Osteocyte (in vitro differentiated cells): ENCODE results near the gene GPHA2. TPM values are rescaled to one million over a fixed set of nuclear protein-coding genes. Genes with fewer than 3 reads are reported as not detected.

Experiments used
- DNase-seq: peaks from one replicate; pipeline ENCODE4 v3.0.0; 2021; ENCODE audit warnings: mixed read lengths; ENCODE audit not compliant: unreplicated experiment; ENCODE audit errors: extremely low spot score
- H3K27ac Mint-ChIP-seq: one replicate; pipeline ENCODE4 v1.8.0; 2021; ENCODE audit warnings: mild to moderate bottlenecking, mixed read lengths; ENCODE audit not compliant: unreplicated experiment
- H3K27me3 Mint-ChIP-seq: one replicate; pipeline ENCODE4 v1.8.0; 2021; ENCODE audit warnings: mixed read lengths; ENCODE audit not compliant: unreplicated experiment
- H3K36me3 Mint-ChIP-seq: one replicate; pipeline ENCODE4 v1.8.0; 2021; ENCODE audit warnings: mixed read lengths; ENCODE audit not compliant: unreplicated experiment
- H3K4me1 Mint-ChIP-seq: one replicate; pipeline ENCODE4 v1.8.0; 2021; ENCODE audit warnings: mixed read lengths; ENCODE audit not compliant: unreplicated experiment
- H3K4me3 Mint-ChIP-seq: one replicate; pipeline ENCODE4 v1.8.0; 2021; ENCODE audit warnings: mild to moderate bottlenecking, moderate library complexity, mixed read lengths; ENCODE audit not compliant: unreplicated experiment
- H3K9me3 Mint-ChIP-seq: one replicate; pipeline ENCODE4 v1.8.0; 2021; ENCODE audit warnings: mixed read lengths; ENCODE audit not compliant: unreplicated experiment
- CTCF ChIP-seq: fragments of 200-600 bp; sonication (generic); IDR thresholded peaks from 2 replicates; pipeline ENCODE4 v1.5.0; 2021; ENCODE audit warnings: antibody characterized with exemption, mild to moderate bottlenecking, moderate library complexity
- total RNA-seq: library from RNA; stranded (reverse); gene quantifications from 2 replicates; pipeline ENCODE4 v1.2.1, GENCODE V29; 2021

Gene GPHA2
- total RNA-seq, 1 donor from 2014 or later, result not detected

- Mint-ChIP-seq H3K9me3 (no peaks in the 10 kb centered on the region), H3K4me3 (no peak overlapping the region), H3K27ac (no peak overlapping the region), H3K27me3 (no peaks in the 10 kb centered on the region), H3K36me3 (peaks cover 26% of the 10 kb centered on the region), H3K4me1 (peaks cover 14% of the 10 kb centered on the region)
- TF ChIP-seq CTCF, result no peak
- DNase-seq, result no peak
Measured at GRCh38 chr11:64930340-64930739, 5.4 kb downstream of the GPHA2 start.

- H3K4me1 Mint-ChIP-seq, result peaks cover 18% of the 10 kb centered on the region
- peaks cover 26% of the 10 kb centered on the region for H3K36me3 Mint-ChIP-seq
- H3K27me3 Mint-ChIP-seq, result no peaks in the 10 kb centered on the region
- no peak for TF ChIP-seq CTCF
- no peak overlapping the region for H3K27ac Mint-ChIP-seq
- no peak for DNase-seq
- no peak overlapping the region for H3K4me3 Mint-ChIP-seq
- no peaks in the 10 kb centered on the region for H3K9me3 Mint-ChIP-seq
Measured at GRCh38 chr11:64929625-64930024, 6.1 kb downstream of the GPHA2 start.

- H3K9me3 Mint-ChIP-seq, result no peaks in the 10 kb centered on the region
- peaks cover 21% of the 10 kb centered on the region for H3K4me1 Mint-ChIP-seq
- no peak overlapping the region for H3K27ac Mint-ChIP-seq
- no peak for TF ChIP-seq CTCF
- no peak for DNase-seq
- H3K36me3 Mint-ChIP-seq, result peaks cover 26% of the 10 kb centered on the region
- no peak overlapping the region for H3K4me3 Mint-ChIP-seq
- no peaks in the 10 kb centered on the region for H3K27me3 Mint-ChIP-seq
Measured at GRCh38 chr11:64928957-64929356, 6.7 kb downstream of the GPHA2 start.

- peaks cover 24% of the 10 kb centered on the region for H3K36me3 Mint-ChIP-seq
- no peak for TF ChIP-seq CTCF
- DNase-seq, result no peak
- H3K4me3 Mint-ChIP-seq, result peak overlapping the region; percentile 45
- H3K4me1 Mint-ChIP-seq, result peaks cover 25% of the 10 kb centered on the region
- no peaks in the 10 kb centered on the region for H3K27me3 Mint-ChIP-seq
- H3K9me3 Mint-ChIP-seq, result no peaks in the 10 kb centered on the region
- H3K27ac Mint-ChIP-seq, result no peak overlapping the region
Measured at GRCh38 chr11:64926689-64927088, 9.0 kb downstream of the GPHA2 start.

- H3K36me3 Mint-ChIP-seq, result peaks cover 20% of the 10 kb centered on the region
- no peak for DNase-seq
- no peaks in the 10 kb centered on the region for H3K9me3 Mint-ChIP-seq
Measured at GRCh38 chr11:64925536-64926436, 9.9 kb downstream of the GPHA2 start.

More at GRCh38 chr11:64925536-64926436, 9.9 kb downstream of the GPHA2 start:
- Mint-ChIP-seq H3K27me3 (no peaks in the 10 kb centered on the region), H3K4me1 (peaks cover 25% of the 10 kb centered on the region), H3K4me3 (peak overlapping the region; percentile 95), H3K27ac (peak overlapping the region; percentile 71)
- TF ChIP-seq CTCF, result no peak
